Naive thymus-derived CD8-positive, alpha-beta T cell (primary cell): Measurements from ENCODE around the gene RNF220. TPM values are rescaled to one million over a fixed set of nuclear protein-coding genes. Genes with fewer than 3 reads are reported as not detected.
A peak's percentile ranks its signal among the peaks of the same experiment; 100 is the strongest.

Experiments used
- ATAC-seq, 2 donors: fragments of 150-1000 bp; cut with Tn5 transposase in 1 of 2; sonication (Bioruptor Pico), chemical (Tn5 transposase) in 1 of 2; 1 replicate in 1 of 2; 2 replicates in 1 of 2; pipeline ENCODE4 v1.10.0; 2021; ENCODE audit warnings: mild to moderate bottlenecking in 2 of 2, moderate library complexity in 2 of 2
- POLR2A ChIA-PET: fragments of 350-600 bp; sonication (Branson Sonifier 250); formaldehyde crosslinking; loops from one replicate; lab custom pipeline; 2021; ENCODE audit warnings: antibody characterized with exemption; lab: Charles Lee
- DNase-seq, 10 donors: peaks; one replicate each; pipeline versions ENCODE4 v3.0.0 to v3.0.0-alpha.2; 2020 to 2022
- H3K27ac Mint-ChIP-seq, 10 donors: one replicate each; pipeline ENCODE4 v1.8.0; 2020 to 2022; ENCODE audit warnings: mild to moderate bottlenecking in 10 of 10, mixed read lengths in 10 of 10, moderate library complexity in 4 of 10, inconsistent platforms in 1 of 10
- H3K27me3 Mint-ChIP-seq, 5 donors: one replicate each; pipeline ENCODE4 v1.8.0; 2021 to 2022; ENCODE audit warnings: mixed read lengths in 5 of 5
- H3K36me3 Mint-ChIP-seq, 3 donors: one replicate each; pipeline ENCODE4 v1.8.0; 2020 to 2022; ENCODE audit warnings: mixed read lengths in 3 of 3, mild to moderate bottlenecking in 2 of 3, inconsistent platforms in 1 of 3
- H3K4me1 Mint-ChIP-seq, 4 donors: one replicate each; pipeline ENCODE4 v1.8.0; 2021 to 2022; ENCODE audit warnings: mixed read lengths in 4 of 4
- H3K4me3 Mint-ChIP-seq, 10 donors: one replicate each; pipeline ENCODE4 v1.8.0; 2020 to 2022; ENCODE audit warnings: mild to moderate bottlenecking in 10 of 10, mixed read lengths in 10 of 10, moderate library complexity in 6 of 10, inconsistent platforms in 1 of 10
- H3K9me3 Mint-ChIP-seq, 9 donors: one replicate each; pipeline ENCODE4 v1.8.0; 2020 to 2022; ENCODE audit warnings: mixed read lengths in 9 of 9, mild to moderate bottlenecking in 3 of 9, inconsistent platforms in 1 of 9, moderate library complexity in 1 of 9
- polyA plus RNA-seq, 3 donors: library from polyadenylated mRNA; unstranded; fragments of 300-500 nt; fragmentation: Illumina TruSeq; gene quantifications; one replicate each; pipeline ENCODE4 v1.2.3, GENCODE V29; 2021
- total RNA-seq, 8 experiments: library from RNA in 2 of 8; stranded (reverse) in 2 of 8; gene quantifications; one replicate each; pipeline ENCODE4 v1.2.3 and lab custom pipeline; 2021 to 2026

Gene RNF220
- total and polyA plus RNA-seq, 5 experiments from 2014 or later: 62.2 to 129 (median 103) TPM

DNA sequence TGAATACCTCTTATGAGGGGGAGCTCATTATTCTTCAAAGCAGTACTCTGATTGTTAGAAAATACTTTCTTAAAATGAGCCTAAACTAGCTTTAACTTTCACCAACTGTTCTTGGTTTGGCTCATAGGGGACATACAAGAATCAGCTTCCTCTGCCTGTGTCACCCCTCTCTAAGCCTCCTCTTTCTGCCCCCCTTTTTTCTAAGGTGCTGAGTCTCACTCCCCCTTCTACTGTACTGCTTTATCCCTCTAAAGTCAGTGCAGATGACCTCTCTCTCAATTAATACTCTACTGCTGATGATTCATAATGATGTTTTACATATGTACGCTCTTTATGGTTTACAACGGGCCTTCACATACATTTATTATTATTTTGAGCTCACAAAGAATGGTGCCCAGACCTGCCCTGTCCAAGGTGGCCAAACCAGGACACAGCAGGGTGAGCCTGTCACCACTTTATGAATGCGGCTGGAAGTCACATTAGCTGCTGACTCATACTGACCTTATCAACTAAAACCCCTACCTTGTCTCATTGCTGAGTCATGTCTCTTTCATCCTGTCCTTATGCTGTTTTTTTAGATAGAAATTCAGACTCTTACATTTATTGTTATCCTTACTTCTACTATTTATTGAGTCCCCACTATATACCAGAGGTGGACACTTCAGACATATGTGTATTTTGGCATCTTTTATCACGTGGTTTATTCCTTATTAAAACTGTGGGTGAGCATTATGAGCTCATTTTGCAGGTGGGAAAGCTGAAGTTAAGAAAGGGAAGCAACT lies 126.9 kb downstream of the RNF220 start:
- Mint-ChIP-seq H3K27me3 (peaks cover 0 to 11% (median 3%) of the 10 kb centered on the region in 5 donors), H3K27ac (peak overlapping the region in 1 of 10 donors; percentile 1), H3K9me3 (no peaks in the 10 kb centered on the region), H3K4me3 (no peak overlapping the region), H3K36me3 (no peaks in the 10 kb centered on the region), H3K4me1 (no peaks in the 10 kb centered on the region)
- ATAC-seq: no peak
- no peak for DNase-seq
- POLR2A ChIA-PET: no interaction called here

DNA sequence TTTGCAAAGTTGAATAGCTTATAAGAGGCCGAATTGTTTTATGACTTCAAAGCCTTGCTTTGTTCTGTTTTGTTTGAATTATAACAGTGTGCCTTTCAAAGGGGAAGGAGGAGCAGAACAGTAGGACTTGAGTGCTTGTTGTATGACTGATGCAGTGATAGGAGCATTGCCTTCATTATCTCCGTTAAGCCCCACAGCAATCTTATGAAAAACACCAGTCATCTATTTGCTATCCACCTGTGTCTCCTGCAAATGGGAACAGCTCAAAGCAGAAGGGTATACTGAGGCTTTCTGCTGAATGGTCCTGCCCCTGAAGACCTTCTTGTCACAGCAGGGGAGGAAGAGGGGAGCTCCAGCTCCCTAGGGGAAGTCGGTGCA lies 127.5 kb downstream of the RNF220 start:
- Mint-ChIP-seq H3K4me1 (no peaks in the 10 kb centered on the region), H3K9me3 (no peaks in the 10 kb centered on the region), H3K27ac (no peak overlapping the region), H3K4me3 (no peak overlapping the region), H3K36me3 (no peaks in the 10 kb centered on the region), H3K27me3 (peaks cover 0 to 11% (median 3%) of the 10 kb centered on the region in 5 donors)
- DNase-seq (no peak), ATAC-seq (no peak)
- POLR2A ChIA-PET: no interaction called here

DNA sequence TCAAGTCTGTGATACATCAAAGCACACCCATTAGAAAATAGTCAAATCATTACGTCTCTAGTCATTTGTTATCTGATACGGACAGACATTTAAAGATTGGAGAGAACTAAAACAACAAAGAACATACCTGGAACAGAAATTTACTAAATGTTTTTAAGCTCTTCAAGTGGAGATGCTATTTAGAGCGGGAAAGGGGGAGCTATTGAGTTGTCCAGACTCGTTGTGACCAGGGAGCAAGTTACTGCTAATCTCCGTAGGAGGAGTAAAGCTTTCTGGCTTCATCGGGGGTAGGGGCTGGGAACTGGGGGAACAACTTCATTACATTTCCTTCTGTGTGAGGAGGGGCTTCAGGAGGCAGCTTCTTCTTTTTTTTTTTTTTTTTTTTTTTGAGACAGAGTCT lies 129.7 kb downstream of the RNF220 start:
- Mint-ChIP-seq H3K4me1 (no peaks in the 10 kb centered on the region), H3K36me3 (no peaks in the 10 kb centered on the region), H3K4me3 (no peak overlapping the region), H3K9me3 (no peaks in the 10 kb centered on the region), H3K27me3 (peaks cover 6 to 14% (median 8%) of the 10 kb centered on the region in 5 donors), H3K27ac (no peak overlapping the region)
- DNase-seq (no peak), ATAC-seq (no peak)
- POLR2A ChIA-PET: no interaction called here

DNA sequence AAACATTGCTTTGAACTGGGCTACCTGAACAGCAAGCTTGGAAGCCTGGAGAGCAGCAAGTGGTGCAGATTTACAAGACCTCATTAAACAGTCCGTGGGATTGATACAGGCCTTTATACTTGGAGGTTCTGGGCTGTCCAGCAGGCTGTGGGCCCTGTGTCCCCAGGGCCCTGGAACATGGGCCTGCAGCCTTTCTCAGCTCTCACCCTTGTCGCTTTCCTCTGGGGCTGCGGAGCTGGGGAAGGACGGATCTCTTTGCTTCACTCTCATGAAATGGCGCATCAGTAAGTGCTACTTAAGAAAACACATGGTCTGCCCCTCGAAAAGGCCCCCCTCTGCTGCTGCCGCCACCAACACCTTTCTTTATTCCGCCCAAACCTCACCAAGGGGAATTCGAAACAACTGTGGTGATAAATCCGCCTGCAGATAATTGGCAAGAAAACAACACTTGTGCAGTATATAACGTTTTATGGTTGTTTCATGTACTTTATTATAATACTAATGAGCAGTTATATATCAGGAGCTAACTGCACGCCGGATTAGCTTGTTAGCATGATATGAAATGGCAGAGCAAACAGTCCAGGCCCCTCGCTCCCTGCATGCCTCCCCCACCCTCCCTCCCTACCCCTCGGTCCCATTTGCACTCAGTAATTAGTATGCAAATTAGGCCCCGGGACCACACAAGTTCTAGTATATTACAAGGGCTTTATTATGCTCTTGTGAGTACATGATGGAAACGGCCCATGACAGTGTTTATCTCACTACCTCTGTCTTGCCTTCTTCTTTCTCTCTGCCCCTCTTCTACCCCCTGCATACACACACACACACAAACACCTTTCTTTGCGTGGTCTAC lies 131.5 kb downstream of the RNF220 start:
- peaks cover 4 to 15% (median 8%) of the 10 kb centered on the region in 5 donors for H3K27me3 Mint-ChIP-seq
- no peak overlapping the region for H3K4me3 Mint-ChIP-seq
- H3K27ac Mint-ChIP-seq: no peak overlapping the region
- no peaks in the 10 kb centered on the region for H3K4me1 Mint-ChIP-seq
- H3K9me3 Mint-ChIP-seq: no peaks in the 10 kb centered on the region
- POLR2A ChIA-PET: no interaction called here
- H3K36me3 Mint-ChIP-seq: no peaks in the 10 kb centered on the region
- no peak for DNase-seq
- no peak for ATAC-seq

DNA sequence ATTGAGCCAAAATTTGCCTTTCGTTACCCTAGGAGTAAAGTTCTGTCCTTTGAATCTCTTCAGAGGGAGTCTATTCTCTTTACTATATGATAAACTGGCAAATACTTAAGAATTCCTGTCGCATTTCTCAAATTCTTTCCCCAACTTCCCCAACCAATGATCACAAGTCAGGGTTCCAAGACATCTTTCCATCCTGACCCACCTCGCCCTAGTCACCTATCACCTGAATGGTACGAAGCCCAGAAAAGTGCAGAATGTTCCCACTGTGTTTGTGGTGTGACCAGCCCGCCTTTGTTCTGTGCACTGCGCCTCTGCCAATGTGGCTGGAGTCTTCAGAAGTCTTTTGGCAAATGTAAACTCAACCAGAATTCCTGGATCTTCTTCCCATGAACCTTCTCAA lies 132.5 kb downstream of the RNF220 start:
- POLR2A ChIA-PET: no interaction called here
- no peak for DNase-seq
- H3K27ac Mint-ChIP-seq: no peak overlapping the region
- no peaks in the 10 kb centered on the region for H3K36me3 Mint-ChIP-seq
- no peaks in the 10 kb centered on the region for H3K4me1 Mint-ChIP-seq
- no peak for ATAC-seq
- H3K4me3 Mint-ChIP-seq: no peak overlapping the region
- peaks cover 4 to 18% (median 8%) of the 10 kb centered on the region in 5 donors for H3K27me3 Mint-ChIP-seq
- H3K9me3 Mint-ChIP-seq: no peaks in the 10 kb centered on the region

DNA sequence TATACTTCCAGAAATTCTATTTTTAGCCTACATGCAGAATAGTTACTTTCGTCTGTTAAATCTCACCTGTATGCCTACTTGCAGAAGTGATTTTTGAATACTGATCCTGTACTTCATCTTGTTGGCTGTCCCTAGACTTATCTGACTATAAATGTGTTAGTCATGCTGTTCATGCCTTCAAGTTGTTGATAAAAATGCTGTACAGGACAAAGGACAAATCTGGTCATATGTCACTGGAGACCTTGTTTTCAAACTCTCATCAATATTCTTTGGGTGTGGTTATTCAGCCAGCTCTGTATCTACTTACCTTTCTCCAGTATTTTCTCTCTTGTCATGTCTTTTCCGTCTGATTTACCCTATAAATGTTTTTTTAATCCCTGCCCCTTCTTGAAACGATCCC lies 132.9 kb downstream of the RNF220 start:
- Mint-ChIP-seq H3K27ac (no peak overlapping the region), H3K27me3 (peaks cover 4 to 15% (median 8%) of the 10 kb centered on the region in 5 donors), H3K4me1 (no peaks in the 10 kb centered on the region), H3K36me3 (no peaks in the 10 kb centered on the region), H3K9me3 (no peaks in the 10 kb centered on the region), H3K4me3 (no peak overlapping the region)
- POLR2A ChIA-PET: no interaction called here
- ATAC-seq (no peak), DNase-seq (no peak)

DNA sequence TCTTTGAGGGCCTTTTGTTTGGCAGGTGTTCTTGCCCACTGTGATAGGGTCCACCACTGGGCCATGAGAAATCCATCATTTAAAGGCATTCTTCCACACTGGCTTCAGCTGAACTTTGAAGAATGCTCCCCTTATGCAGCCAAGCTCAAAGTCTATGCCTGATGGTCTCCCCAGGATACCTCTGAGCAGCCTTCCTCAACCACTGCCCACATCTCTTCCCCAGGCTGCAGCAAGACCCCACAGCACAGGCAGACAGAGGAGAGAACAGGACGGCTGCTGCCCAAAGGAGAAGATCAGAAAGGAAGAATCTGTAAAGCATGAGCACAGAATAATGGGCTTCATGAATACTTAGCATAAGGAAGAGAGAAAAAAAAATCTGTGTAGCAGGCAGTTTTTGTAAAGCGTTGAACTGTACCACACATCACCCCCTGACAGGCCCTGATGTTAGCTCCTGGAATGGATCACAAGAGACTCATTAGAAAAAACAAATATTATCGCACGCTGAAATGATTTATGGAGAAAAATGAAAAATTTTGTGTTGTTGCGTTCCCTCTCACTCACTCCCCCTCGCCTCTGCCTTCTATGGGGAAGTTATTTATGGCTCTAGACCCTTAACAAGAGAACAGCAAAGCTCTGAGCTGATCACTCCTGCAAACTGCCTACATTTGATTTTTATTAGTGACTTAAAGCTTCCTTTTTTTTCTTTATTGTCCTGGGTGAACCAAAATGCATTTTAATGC lies 135.1 kb downstream of the RNF220 start:
- Mint-ChIP-seq H3K4me3 (no peak overlapping the region), H3K36me3 (no peaks in the 10 kb centered on the region), H3K4me1 (no peaks in the 10 kb centered on the region), H3K9me3 (no peaks in the 10 kb centered on the region), H3K27me3 (peaks cover 8 to 19% (median 9%) of the 10 kb centered on the region in 5 donors), H3K27ac (no peak overlapping the region)
- DNase-seq: no peak
- no peak for ATAC-seq
- POLR2A ChIA-PET: no interaction called here

DNA sequence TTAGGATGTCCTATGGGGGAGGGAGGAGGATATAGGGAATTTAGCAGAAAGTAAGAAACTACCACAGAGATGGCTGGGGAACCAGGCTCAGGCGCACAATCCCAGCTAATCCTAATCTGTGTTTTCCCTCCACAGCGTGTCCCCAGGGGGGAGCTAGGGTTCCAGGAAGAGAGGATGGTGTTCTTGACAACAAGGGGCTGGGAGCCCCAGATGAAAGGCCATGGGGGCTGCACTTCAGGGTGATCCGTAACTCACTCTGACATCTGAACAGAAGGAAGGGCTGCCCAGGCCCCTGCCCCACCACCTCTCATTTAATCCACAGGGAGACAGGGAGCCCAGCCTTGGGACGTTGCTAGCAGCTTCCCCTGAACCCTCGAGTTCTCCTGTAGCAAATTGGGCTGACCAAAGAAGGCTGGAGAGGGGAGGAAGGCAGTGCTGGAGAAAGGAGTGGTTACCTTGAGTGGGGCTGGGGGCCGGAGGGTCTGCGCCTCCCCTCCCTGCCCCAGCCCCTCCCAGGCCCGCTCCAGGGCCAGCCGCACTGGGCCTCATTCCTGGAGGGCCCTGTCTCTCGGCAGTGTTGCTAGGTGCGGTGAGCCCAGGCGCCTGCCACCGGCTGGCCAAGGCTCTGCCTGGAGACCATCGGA lies 137.5 kb downstream of the RNF220 start:
- Mint-ChIP-seq H3K9me3 (no peaks in the 10 kb centered on the region), H3K36me3 (no peaks in the 10 kb centered on the region), H3K27ac (no peak overlapping the region), H3K4me3 (no peak overlapping the region), H3K4me1 (no peaks in the 10 kb centered on the region), H3K27me3 (peaks cover 8 to 23% (median 10%) of the 10 kb centered on the region in 5 donors)
- no peak for DNase-seq
- ATAC-seq: no peak
- POLR2A ChIA-PET: no interaction called here

DNA sequence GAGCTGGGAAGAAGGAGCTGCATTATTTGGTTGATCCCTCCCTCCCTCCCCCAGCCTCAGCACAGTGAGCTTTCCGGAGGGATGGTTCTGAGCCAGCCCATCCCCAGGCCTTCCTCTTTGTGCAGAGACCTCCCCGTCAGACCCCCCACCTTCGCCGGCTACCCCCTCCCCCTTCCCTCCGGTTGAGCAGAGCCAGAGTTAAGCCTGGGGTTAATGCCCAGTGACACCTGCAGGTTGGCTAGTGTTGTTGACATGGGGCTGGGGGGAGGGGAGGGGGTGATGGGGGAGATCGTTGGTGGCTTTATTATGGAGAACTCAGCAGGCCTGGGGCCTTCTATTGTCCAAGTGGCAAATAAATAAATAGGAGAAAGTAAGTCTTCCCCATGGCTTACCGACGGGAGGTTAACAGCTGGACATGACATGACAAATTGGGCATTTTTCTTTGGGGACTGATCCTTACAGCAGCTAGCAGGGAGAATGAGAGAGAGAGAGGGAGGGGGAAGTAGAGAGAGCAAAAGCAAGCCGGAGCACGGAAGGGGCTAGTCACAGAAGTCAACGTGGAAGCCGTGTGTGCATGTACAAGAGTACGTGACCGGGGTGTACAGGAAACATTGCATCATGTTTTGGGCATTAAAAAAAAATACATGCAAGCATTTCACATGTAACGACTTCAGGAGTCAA lies 138.1 kb downstream of the RNF220 start:
- no peak for ATAC-seq
- Mint-ChIP-seq H3K27ac (no peak overlapping the region), H3K4me1 (no peaks in the 10 kb centered on the region), H3K36me3 (no peaks in the 10 kb centered on the region), H3K27me3 (peaks cover 8 to 28% (median 12%) of the 10 kb centered on the region in 5 donors), H3K9me3 (no peaks in the 10 kb centered on the region), H3K4me3 (no peak overlapping the region)
- POLR2A ChIA-PET: no interaction called here
- no peak for DNase-seq

DNA sequence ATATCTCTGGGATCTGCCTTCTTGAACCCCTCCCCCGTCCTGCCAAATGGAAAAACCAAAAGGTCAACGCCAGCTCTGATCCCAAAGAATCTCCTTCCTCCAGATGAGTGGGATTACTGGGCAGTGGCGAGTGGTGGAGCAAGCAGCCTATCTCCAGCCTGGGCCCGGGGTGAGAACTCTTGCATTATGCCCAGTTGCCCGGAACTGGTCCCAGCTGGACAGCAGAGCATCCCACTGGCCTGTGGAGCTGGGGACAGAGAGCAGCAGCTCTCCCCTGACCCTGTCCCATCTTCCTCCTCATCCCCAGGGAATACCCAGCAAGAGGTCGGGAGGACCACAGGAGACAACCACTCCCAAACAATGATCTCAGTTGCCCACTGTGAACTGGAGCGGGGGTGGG lies 138.7 kb downstream of the RNF220 start:
- no peak overlapping the region for H3K4me3 Mint-ChIP-seq
- peaks cover 8 to 29% (median 12%) of the 10 kb centered on the region in 5 donors for H3K27me3 Mint-ChIP-seq

DNA sequence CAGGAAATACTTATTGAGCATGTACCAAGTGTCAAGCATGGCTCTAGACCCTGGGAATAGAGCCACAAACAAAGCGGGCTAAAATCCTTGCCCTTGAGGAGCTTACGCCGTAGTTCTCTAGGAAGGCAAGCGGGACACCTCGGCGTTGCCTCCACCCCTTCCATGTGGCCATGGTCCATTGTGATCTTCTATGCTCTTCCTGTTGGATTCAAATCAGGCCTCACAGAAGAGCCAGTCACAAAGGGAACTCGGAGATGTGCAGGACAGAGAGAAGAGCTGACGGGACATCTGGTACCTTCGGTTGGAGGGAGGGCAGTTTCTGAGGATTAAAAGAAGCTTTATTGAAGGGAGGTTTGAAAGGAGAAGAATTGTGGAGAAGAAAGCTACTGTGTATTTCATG lies 139.9 kb downstream of the RNF220 start:
- H3K4me3 Mint-ChIP-seq: no peak overlapping the region
- POLR2A ChIA-PET: no interaction called here
- ATAC-seq (no peak), DNase-seq (no peak)
- H3K36me3 Mint-ChIP-seq: no peaks in the 10 kb centered on the region
- H3K27ac Mint-ChIP-seq: no peak overlapping the region
- H3K27me3 Mint-ChIP-seq: peaks cover 0 to 25% (median 8%) of the 10 kb centered on the region in 5 donors
- no peaks in the 10 kb centered on the region for H3K9me3 Mint-ChIP-seq
- H3K4me1 Mint-ChIP-seq: no peaks in the 10 kb centered on the region

More for the DNA sequence above, 138.7 kb downstream of the RNF220 start:
- POLR2A ChIA-PET: no interaction called here
- DNase-seq (no peak), ATAC-seq (no peak)
- Mint-ChIP-seq H3K4me1 (no peaks in the 10 kb centered on the region), H3K36me3 (no peaks in the 10 kb centered on the region), H3K9me3 (no peaks in the 10 kb centered on the region), H3K27ac (no peak overlapping the region)

DNA sequence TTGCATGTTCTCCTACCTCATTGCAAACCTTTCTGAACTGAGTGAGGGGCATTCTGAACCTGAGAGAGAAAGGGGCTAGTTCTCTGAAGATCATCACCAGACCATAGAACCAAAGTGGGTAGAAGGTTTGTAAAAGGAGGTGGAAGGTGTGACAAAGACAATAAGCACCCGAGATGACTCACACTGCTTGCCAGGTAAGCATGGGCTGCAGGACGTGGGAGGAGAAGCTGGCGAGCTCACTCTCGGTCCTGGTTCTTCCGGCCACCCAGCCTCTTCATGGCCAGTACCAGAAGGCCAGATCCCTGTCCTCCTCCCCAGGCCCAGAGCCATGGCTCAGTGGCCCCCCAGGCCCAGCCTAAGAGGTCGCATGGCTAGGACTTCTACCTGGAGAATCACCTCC lies 140.9 kb downstream of the RNF220 start:
- H3K27ac Mint-ChIP-seq: no peak overlapping the region
- POLR2A ChIA-PET: no interaction called here
- no peak overlapping the region for H3K4me3 Mint-ChIP-seq
- no peaks in the 10 kb centered on the region for H3K36me3 Mint-ChIP-seq
- no peaks in the 10 kb centered on the region for H3K9me3 Mint-ChIP-seq
- no peaks in the 10 kb centered on the region for H3K4me1 Mint-ChIP-seq
- H3K27me3 Mint-ChIP-seq: peaks cover 0 to 23% (median 9%) of the 10 kb centered on the region in 5 donors
- DNase-seq (no peak), ATAC-seq (no peak)
